Measurements from ENCODE around the gene CCNDBP1. TPM values are rescaled to one million over a fixed set of nuclear protein-coding genes. Genes with fewer than 3 reads are reported as not detected.
A peak's percentile ranks its signal among the peaks of the same experiment; 100 is the strongest.
"Not testable (repeated sequence)": the region's sequence is repeated elsewhere in the genome, so short reads cannot be mapped to it uniquely, and the experiment has no call there.

Gene CCNDBP1
- total RNA-seq, 2 donors from 2014 or later, result 49.3 to 79.8 TPM

DNA sequence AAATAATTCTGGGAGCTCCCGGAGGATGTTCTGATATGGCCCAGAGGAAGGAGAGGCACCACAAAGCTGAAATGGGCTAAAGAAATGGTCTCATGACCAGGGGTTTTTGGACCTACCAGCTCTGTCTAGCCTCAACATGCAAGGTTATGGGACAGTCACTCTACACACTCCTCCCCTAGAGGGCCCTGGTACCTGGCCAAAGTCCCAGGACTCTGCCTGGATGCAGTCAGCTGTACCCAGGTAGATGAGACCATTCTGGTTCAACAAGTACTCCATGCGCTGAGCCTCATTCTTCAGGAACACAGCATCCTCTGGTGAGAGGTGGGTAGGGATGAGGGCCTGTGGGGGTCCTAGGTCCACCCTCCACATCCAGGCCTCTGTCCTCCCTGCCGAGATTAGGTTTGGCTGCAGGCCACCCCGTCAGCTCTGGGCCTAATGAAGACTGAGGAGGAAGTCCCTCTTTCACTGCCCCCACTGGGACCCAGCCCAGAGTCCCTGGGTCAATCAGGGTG, 26.1 kb downstream of the CCNDBP1 start:
- ATAC-seq (peak; percentile 56), DNase-seq (no peak)
- intact Hi-C loops (cut with DNase I, micrococcal nuclease), result no loop called here

DNA sequence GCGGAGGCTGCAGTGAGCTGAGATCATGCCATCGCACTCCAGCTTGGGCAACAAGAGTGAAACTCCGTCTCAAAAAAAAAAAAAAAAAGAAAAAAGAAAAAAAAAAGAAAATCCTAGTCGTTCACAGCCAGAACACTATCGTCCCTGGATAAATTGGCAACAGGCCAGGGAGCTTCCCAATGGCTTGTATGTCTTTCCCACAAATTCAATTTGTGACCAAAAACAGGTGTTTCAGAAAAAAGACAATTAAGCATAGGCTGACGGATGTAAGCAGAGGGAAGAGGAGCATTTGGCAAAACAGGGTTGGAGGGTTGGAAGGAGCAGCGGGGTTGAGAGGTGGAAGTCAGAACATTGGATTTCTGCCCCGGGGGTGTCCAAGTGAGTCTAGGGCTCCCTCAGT, 27.1 kb downstream of the CCNDBP1 start:
- intact Hi-C loops (cut with DNase I, micrococcal nuclease), result no loop called here
- DNase-seq, result no peak
- no peak for ATAC-seq

DNA sequence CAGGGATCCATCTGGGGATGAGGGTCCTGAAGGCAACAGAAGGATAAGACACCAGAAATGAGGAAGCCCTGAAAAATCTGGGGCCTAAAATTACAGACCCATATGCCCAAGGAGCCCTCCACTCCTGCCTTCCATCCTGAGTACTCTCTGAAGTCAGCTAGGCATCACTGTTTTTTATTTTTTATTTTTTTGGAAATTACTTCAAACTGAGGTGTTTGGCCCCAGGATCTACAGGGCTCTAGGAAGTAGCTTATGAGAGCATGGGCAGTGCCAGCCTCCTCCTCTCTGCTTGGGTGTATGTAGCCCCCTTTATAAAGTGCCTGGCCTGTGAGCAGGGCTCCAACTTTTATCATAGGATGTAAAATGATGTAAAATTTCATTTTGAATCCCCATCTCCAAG, 27.7 kb downstream of the CCNDBP1 start:
- intact Hi-C loops (cut with DNase I, micrococcal nuclease), result no loop called here
- ATAC-seq, result no peak
- no peak for DNase-seq

DNA sequence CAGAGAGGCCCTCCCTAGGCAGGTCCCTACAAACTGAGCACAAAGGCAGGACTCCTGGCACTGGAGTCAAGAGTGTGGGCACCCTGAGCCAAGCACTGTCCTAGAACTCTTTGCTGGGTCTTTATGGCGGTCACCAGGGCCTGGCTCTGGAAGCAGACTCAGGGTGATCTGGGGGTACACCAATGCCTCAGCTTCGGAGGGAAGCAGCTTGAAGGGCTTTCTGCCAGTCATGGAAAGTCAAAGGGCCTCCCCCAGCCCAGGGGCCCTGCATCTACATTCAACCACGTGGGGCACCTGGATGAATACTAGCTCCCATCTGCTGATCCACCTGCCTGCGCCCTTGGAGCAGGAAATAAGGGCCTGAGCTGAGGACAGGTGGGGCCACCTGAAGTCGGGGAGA, 28.3 kb downstream of the CCNDBP1 start:
- DNase-seq (no peak), ATAC-seq (no peak)
- intact Hi-C loops (cut with DNase I, micrococcal nuclease), result no loop called here

DNA sequence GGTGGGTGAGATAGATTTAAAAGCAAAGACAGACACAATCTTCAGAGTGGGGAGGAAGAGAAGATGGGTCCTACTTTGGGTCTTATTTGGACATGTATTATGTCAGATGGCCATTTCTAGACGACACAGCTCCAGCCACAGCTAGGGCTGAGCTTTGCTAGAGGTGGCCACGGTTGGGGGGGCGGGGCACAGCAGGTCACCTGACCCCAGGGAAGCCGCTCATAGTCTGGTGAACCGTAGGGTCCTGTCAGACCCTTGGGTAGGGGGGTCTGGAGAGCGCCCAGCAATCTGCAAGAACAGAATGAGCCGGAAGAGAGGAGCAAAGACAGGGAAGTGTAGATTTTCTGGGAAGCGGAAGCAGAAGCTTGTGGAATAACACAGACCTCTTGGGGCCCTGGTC, 29.0 kb downstream of the CCNDBP1 start:
- ATAC-seq (no peak), DNase-seq (no peak)
- intact Hi-C loops (cut with DNase I, micrococcal nuclease), result no loop called here

DNA sequence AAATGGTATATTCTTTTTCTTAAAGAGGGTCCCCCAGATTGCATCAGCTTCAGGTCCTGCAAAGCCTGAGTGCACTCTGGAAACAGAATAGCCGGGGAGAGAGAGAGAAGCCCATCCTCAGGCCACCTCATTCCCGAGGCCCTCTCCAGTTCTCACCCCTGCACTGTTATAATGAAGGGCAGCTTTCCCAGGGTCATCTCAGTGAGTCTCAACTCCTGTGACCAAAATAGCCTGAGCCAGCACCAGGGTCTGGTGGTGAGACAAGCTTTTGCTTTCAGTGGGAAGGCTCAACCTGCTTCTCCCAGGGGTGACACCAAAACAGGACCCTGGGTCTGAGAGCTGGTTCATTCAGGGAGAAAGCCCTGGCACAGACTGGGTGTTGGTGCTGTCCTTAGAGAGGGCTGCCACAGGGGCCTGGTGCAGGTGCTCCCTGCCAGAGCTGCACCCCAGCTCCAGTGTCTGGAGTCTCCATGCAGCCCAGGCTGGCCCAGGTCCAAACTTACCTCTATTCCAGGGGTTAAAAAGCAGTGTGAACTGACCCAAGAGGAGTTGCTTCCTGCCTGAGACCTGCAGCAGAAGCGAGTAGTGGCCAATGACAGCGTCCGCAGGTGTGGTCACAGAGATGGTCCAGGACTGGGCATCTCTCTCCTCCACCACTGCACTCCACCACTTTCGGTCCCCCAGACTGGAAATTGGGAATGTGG, 29.5 kb downstream of the CCNDBP1 start:
- ATAC-seq (no peak), DNase-seq (no peak)
- intact Hi-C loops (cut with DNase I, micrococcal nuclease), result no loop called here

DNA sequence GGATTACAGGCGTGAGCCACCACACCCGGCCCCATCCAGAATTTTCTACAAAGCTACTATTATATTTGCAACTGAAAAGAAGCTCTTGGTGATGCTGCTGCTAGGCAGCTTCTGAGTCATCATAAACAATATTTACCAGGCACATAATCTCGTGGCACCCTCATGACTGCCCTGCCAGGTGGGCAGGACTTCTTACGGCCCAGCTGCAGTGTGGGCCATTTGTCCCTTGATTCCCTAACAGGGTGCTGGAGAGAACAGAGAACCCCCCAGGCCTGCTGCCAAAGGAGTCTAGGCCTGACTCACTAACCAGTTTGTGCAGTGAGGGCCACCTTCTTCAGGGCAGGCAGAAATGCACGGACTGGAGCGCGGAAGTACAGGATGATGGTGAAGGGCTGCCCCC, 30.8 kb downstream of the CCNDBP1 start:
- intact Hi-C loops (cut with DNase I, micrococcal nuclease), result no loop called here
- ATAC-seq, result no peak
- no peak for DNase-seq

DNA sequence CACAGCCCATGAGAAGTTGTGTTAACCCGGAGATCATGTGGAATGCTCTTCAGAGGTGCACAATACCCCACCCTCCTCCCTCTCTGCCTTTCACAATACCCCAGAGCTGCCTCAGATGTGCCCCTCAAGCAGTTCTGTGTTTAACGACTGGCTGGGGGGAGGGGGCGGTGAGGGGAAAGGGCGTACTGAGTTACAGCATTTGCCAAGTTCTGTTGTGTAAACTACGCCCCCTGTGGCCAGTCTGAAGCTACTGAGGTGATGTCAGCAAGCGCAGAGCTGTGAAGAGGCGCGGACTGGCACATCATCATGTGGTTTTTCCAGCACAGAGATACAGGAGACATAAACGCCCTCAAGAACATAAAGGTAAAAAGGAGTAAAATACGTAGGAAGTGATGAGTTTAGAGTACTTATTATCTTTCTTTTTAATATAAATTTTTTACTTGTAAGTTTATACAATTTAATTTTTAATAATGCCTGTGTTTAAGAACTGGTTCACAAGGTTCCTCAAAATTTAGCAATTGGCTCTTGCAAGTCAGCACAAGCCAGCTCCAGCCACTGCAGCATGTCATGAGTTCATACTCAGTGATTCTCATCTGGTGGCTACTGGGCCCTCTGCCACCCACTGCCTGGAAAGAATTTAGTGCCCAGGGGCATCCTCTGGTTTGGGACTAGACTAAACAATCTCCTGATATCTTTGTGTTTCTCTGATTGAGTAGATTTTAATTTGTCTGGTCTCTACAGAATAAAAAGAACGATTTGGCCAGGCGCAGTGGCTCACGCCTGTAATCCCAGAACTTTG, 33.9 kb downstream of the CCNDBP1 start:
- DNase-seq (no peak), ATAC-seq (no peak)
- intact Hi-C loops (cut with DNase I, micrococcal nuclease), result no loop called here

DNA sequence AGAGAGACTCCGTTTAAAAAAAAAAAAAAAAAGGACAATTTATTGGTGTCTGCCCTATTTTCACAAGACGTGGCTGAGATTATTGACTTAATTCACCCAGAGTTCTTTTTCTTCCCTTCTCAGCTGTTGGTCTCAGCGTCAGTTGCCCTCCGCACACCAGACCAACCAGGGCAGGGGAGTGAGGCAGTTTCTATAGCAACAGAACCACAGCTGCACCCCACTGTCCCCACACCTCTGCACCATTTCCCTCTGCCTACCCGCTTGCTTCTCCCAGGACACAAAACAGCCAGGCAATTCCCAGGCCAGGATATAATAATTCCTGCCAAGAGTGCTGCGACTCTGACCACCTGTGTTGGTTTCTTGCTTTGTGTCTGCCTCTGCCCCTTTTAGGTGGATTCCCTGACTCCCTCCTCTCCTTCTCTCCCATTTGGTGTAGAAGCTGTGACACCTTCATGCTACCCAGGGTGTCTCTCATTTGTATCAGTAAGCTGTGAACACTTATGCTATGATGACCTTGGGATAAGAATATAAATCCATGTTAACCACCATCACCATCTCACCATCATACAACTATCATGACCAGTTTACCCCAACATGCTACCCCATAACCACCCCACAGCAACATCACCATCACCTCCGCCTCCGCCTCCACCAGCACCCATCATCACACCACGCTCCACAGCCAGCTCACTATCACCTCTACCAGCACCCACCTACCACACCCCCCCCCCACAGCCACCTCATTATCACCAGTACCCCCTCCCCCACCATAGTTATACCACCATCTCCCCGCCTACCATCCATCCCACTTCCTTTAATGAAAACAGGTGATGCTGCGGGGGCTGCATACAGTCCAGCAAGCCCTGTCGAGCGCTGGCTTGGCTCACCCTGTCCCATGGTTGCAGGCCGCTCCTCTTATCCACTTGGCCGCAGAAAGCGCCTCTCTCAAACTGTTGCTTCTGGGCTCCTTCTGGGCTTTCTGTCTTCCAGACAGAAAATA, 35.0 kb downstream of the CCNDBP1 start:
- DNase-seq (no peak), ATAC-seq (no peak)
- intact Hi-C loops (cut with DNase I, micrococcal nuclease), result no loop called here

DNA sequence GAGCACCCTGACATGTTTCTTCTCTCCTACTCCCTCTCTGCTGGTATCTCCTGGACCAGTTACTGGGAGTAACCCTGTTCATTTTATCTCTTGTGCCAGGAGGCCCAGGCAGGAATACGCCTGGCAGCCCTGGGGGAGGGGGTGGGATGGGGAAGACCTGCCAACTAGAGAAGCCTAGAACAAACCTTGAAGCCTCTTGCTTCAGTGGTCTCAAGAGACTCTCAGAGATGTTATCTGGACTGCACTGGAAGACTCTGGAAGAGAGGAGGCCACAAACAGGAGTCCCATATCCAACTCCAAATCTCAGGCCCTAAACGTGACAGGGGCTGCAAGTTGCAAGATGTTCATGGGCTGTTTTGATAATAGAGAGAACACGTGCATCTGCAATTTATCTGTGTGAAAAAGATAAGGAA, 35.8 kb downstream of the CCNDBP1 start, which contains the start of gene EPB42:
TSS of gene EPB42 (minus strand) at position 28 of the 413 bp plus-strand sequence. CDS start 193 bp downstream, outside the sequence.
- ATAC-seq (no peak), DNase-seq (no peak)
- intact Hi-C loops (cut with DNase I, micrococcal nuclease), result no loop called here

DNA sequence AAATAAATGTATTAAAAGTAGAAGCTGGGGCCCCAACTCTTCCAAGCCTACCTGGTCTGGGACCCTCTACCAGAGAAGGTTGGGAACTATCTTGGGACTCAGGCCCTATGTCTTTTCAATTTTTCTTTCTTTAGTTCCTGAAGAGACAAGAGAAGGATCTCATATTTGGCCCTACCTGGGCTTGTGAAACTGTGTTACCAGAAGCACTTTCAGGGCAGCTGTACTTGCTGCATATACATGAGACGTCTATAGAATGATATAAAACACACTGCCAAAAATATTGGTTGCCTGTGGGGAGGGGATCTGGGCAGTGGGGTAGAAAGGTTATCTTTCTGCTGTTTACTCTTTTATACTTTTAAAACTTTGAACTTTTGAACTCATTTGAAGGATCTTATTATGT, 36.2 kb downstream of the CCNDBP1 start:
- no peak for DNase-seq
- intact Hi-C loops (cut with DNase I, micrococcal nuclease), result no loop called here
- no peak for ATAC-seq

DNA sequence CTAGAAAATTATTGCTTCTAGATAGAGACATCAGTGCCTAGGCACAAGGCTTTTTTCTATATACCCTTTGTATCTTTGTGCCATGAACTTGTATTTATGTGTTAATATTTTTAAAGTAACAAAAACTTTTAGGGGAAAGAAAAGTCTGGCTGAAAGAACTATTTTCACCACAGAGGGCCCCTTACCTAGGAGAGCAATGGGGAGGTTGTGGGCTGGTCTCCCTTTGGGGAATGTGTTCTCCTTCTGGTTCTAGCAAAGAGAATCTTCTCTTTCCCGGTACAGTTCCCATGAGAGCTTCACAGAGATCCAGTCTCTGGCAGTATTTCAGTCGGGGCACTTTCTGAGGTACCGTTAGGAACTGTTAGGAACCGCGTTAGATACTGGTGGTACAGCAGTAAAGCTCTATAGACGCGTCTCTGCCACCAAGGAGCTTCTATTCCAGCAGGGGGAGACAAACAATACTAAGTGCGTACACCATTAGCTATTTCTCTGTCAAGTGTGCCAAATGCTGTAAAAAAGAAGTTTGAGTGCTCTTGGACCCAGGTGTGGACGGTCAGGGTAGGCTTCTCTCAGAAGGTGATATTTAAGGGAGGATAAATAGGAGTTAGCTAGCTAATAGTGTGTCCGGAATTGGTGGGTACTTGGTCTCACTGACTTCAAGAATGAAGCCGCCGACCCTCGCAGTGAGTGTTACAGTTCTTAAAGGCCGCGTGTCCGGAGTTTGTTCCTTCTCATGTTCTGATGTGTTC, 40.2 kb downstream of the CCNDBP1 start:
- intact Hi-C loops (cut with DNase I, micrococcal nuclease), result loop anchor here in 1 of 2 donors (5.0 kb wide), 1 partner anchor 57 kb away; no protein-coding TSS in a partner anchor
- peak; percentile 74 for ATAC-seq
- peak in 1 of 2 donors; percentile 28 for DNase-seq

DNA sequence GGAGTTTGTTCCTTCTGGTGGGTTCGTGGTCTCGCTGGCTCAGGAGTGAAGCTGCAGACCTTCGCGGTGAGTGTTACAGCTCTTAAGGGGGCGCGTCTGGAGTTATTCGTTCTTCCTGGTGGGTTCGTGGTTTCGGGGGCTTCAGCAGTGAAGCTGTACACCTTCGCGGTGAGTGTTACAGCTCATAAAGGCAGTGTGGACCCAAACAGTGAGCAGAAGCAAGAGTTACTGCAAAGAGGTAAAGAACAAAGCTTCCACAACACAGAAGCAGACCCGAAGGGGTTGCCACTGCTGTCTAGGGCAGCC, 40.7 kb downstream of the CCNDBP1 start:
- not testable (repeated sequence) for ATAC-seq, DNase-seq
- intact Hi-C loops (cut with DNase I, micrococcal nuclease), result loop anchor here in 1 of 2 donors (5.0 kb wide), 1 partner anchor 56 kb away; no protein-coding TSS in a partner anchor

DNA sequence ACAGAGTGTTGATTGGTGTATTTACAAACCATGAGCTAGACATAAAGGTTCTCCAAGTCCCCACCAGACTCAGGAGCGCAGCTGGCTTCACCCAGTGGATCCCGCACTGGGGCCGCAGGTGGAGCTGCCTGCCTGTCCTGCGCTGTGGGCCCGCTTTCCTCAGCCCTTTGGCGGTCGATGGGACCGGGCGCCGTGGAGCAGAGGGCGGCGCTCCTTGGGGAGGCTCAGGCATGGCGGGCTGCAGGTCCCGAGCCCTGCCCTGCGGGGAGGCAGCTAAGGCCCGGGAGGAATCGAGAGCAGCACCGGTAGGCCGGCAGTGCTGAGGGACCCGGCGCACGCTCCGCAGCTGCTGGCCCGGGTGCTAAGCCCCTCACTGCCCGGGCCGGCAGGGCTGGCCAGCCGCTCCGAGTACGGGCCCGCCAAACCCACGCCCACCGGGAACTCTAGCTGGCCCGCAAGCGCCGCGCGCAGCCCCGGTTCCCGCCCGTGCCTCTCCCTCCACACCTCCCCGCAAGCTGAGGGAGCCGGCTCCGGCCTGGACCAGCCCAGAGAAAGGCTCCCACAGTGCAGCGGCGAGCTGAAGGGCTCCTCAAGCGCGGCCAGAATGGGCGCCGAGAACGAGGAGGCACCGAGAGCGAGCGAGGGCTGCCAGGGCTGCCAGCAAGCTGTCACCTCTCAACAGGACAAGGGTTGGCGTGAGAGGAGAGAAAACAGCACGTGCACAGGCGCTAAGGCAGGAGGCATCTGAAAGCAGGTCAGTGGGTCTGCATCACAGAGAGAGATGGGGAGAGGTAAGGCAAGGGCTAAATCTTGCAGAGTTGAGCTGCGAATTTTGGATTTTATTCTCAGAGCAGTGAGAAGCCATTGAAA, 41.5 kb downstream of the CCNDBP1 start:
- DNase-seq (no peak), ATAC-seq (no peak)
- intact Hi-C loops (cut with DNase I, micrococcal nuclease), result loop anchor here in 1 of 2 donors (5.0 kb wide), 1 partner anchor 56 kb away; no protein-coding TSS in a partner anchor

DNA sequence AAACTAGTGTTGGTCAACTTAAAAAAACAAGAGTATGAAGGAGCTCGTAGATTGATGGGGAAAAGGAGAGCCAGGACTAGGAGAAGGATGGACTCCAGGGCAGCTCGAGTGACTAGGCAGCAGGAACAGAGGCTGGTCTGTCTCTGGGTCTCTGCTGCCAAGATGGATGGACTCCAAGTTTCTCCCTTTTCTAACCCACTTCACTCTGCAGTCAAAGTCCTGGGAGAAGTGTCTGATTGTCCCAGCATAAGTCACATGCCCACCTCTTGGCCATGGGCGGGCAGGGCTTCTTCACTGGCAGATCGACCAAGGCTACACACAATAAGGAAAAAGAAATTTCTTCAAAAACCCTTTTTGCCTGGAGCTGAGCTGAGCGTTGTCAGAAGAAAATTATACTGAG, 44.8 kb downstream of the CCNDBP1 start:
- ATAC-seq (no peak), DNase-seq (no peak)
- intact Hi-C loops (cut with DNase I, micrococcal nuclease), result loop anchor here in 1 of 2 donors (5.0 kb wide), 1 partner anchor 52 kb away; no protein-coding TSS in a partner anchor

DNA sequence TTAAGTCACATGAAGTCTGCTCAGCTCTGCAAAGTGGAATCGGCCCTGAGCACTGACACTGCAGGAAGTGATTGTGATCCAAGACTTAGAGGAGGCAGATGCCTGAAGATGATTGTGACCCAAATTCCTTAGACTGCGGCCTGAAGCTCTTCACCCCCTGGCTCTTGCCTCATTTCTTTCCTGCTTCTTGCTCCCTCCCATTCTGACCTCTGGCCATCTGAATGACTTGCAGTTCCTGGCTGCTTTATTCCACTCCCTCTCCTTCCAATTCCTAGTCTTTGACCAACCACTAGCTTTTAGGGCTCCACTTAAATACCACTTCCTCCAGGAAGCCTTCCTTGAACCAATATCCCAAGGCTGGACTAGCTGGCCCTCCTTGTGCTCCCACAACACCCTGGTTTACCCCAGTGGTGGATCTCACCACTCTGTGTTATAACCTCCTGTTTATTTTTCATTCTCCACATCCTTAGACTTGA, 45.5 kb downstream of the CCNDBP1 start:
- no peak for DNase-seq
- intact Hi-C loops (cut with DNase I, micrococcal nuclease), result no loop called here
- ATAC-seq, result no peak

DNA sequence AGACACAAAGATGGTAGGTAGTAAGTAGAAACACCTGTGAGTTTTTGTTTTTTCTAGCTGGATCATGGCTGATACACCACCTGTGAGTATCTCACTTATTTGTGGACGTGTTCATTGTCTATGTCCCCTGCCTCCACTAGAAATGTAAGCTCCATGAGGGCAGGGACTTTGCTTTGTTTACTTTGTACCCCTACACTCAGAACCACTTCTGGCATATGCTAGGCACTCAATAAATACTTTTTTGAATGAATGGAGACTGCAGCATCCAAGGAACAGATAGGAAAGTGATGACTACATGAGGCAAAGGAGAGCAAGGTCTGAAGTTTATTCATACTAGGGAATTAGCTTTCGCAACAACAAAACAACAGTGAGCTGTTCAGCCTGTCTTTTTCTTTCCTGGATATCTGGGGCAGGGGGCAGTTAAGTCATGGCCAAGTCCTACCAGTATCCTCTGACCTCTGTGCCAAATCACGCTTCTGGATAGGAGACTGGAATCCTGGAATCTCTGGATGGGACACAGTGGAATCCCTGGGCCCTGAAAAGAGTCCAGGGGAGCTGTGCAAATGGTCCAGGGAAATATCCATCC, 47.2 kb downstream of the CCNDBP1 start:
- no peak for ATAC-seq
- intact Hi-C loops (cut with DNase I, micrococcal nuclease), result no loop called here
- DNase-seq, result no peak

Data from left colon (tissue), 2 donors.